HUES64 (cell line): ENCODE data around the gene LLGL2.

ENCODE experiments used
- H3K27ac ChIP-seq: 2 replicates; pipeline ENCODE4 v1.7.0; 2013; ENCODE audit warnings: low read depth, low read length, inconsistent platforms
- H3K27me3 ChIP-seq: 2 replicates; pipeline ENCODE4 v1.6.1; 2013; ENCODE audit warnings: mild to moderate bottlenecking, low read length; ENCODE audit not compliant: insufficient read depth
- H3K36me3 ChIP-seq: 2 replicates; pipeline ENCODE4 v1.6.1; 2013; ENCODE audit warnings: mild to moderate bottlenecking, low read length; ENCODE audit not compliant: insufficient read depth
- H3K4me1 ChIP-seq: 2 replicates; pipeline ENCODE4 v1.6.1; 2013; ENCODE audit warnings: mild to moderate bottlenecking, low read length, moderate library complexity; ENCODE audit not compliant: insufficient read depth
- H3K4me3 ChIP-seq: 2 replicates; pipeline ENCODE4 v1.5.1; 2013; ENCODE audit warnings: mild to moderate bottlenecking, low read length, moderate library complexity
- H3K9ac ChIP-seq: 2 replicates; pipeline ENCODE4 v1.6.1; 2013; ENCODE audit warnings: mild to moderate bottlenecking, low read depth, low read length
- H3K9me3 ChIP-seq: 2 replicates; pipeline ENCODE4 v1.6.1; 2013; ENCODE audit warnings: low read depth, low read length; ENCODE audit not compliant: insufficient read depth
- WGBS: fragments of 150-250, 120-280 bp; methylation state at CpG from one replicate; pipeline ENCODE4 v1.1.7; 2013; ENCODE audit warnings: missing lambda C conversion rate; 5-methylcytosine and 5-hydroxymethylcytosine counted together

Gene LLGL2

DNA sequence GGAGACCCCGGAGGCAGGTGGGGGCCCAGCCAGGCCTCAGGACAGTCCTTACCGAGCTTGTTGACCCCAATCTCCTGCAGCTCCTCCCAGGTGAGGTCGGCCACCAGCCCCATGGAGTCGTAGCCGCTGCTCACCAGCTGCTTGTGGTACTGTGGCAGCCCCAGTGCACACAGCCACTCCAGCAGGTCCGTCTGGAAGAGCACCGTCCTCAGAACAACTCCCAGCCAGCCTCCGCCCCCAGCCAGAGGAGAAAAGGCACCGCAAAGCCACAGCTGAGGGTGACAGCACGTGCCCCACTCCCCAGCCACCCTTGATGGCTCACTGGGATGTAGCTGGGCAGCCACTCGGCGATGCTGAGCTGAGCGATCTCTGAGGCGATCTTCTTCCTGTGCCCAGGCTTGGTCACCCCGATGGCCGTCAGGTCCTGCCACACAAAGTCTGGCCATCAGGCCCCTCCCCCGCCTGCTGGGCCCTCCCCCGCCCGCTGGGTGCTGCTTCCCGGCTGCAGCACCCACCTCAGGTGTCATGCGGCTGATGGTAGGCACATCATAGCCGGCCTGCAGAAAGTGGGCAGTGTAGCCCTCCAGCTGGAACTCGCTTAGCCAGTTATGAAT, 22.1 kb upstream of the LLGL2 start:
- 93% methylated on average over 23 of the region's 23 CpGs for WGBS
- H3K4me3 ChIP-seq, result no peak overlapping the region
- no peak overlapping the region for H3K9ac ChIP-seq
- H3K27me3 ChIP-seq, result no peaks in the 10 kb centered on the region
- peaks cover 51% of the 10 kb centered on the region for H3K36me3 ChIP-seq
- no peaks in the 10 kb centered on the region for H3K9me3 ChIP-seq
- H3K27ac ChIP-seq, result no peak overlapping the region
- no peaks in the 10 kb centered on the region for H3K4me1 ChIP-seq

DNA sequence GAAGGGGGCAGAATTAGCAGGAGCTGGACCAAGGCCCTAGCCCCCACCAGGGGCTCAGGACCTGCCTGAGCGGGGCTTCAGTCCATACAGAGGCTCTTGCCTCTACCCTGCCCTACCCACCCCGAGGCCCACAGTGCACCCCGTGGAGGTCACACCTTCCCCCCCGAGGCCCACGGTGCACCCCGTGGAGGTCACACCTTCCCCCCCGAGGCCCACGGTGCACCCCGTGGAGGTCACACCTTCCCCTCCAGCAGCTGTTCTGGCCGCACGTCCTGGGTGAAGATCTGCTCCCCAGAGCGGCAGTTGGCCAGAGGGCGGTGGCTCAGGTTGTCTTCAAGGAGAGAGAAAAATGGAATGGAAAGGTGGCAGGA, 21.5 kb upstream of the LLGL2 start:
- 94% methylated on average over 13 of the region's 13 CpGs for WGBS
- H3K27me3 ChIP-seq, result no peaks in the 10 kb centered on the region
- H3K36me3 ChIP-seq, result peaks cover 51% of the 10 kb centered on the region
- H3K27ac ChIP-seq, result no peak overlapping the region
- H3K4me3 ChIP-seq, result no peak overlapping the region
- no peaks in the 10 kb centered on the region for H3K9me3 ChIP-seq
- no peaks in the 10 kb centered on the region for H3K4me1 ChIP-seq
- no peak overlapping the region for H3K9ac ChIP-seq

DNA sequence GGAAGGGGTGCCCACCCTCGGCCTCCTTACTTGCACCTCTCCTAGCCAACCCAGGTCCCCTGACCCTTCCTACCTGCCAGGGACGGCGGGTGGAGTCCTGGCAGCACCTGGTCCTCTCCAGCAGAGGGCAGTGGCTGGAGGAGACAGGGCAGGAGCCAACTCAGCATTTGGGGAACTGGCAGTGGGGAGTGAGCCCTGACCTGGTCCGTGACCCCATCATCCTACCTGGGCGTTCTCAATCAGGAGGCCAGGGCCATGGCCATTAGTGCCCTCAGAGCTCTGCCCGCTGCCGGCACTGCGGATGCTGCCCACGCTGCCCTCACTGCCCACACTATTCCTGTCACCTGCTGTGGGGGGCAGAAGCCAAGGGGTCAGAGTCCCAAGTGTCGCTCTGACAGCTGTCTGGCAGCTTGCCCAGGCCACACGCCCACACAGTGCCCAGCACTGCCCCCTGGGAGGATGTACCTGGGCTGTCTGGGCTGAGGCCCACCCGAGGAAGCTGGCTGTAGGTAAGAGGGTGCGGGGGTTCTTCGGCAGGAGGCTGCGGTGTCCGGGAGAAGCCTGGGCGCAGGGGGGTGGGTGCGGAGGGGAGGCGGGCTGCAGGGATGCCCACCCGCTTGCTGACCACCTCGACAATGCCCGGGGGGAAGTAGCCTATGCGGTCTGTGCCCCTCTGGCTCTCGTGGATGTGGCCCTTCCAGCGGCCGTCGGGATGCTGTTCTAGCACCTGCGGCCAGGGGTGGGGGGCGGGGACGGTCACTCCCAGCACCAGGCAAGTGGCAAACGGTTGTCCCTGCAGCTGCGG, 20.9 kb upstream of the LLGL2 start:
- Histone ChIP-seq H3K9ac (no peak overlapping the region), H3K36me3 (peaks cover 50% of the 10 kb centered on the region), H3K4me1 (no peaks in the 10 kb centered on the region), H3K9me3 (no peaks in the 10 kb centered on the region), H3K27me3 (no peaks in the 10 kb centered on the region), H3K27ac (no peak overlapping the region), H3K4me3 (no peak overlapping the region)
- 92% methylated on average over 31 of the region's 32 CpGs for WGBS

DNA sequence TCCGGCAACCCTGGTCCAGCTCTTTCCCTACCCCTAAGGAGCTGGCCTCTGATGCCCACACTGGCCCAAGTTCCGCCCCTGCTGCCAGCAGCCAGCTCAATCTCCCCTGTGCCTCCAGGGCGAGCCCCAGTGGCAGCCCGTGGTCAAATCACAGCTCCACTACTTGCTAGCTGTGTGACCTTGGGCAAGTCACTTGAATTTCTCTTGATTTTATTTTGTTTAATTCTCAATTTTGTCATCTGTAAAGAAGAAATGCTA, 20.4 kb upstream of the LLGL2 start:
- H3K36me3 ChIP-seq, result peaks cover 46% of the 10 kb centered on the region
- H3K9ac ChIP-seq, result no peak overlapping the region
- WGBS, result 92% methylated on average over 4 of the region's 4 CpGs
- no peaks in the 10 kb centered on the region for H3K27me3 ChIP-seq
- no peak overlapping the region for H3K4me3 ChIP-seq
- no peaks in the 10 kb centered on the region for H3K9me3 ChIP-seq
- no peaks in the 10 kb centered on the region for H3K4me1 ChIP-seq
- H3K27ac ChIP-seq, result no peak overlapping the region

DNA sequence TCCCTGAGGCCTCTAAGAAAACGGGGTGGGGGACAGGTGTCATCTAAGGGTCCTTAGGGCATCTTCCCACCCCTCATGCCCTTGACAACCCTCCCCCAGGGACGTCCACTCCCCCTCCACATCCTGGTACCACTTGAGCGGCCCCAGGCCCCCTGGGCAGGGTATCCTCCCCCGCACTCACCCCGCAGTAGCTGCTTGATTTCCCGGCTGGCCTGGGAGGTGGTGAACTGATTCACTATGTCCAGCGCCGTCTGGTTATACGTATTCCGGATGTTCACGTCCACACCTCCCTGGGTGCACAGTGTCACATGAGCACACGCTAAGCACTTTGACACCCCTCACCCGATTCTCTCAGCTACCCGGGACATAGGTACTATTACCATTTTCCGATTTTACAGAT, 19.9 kb upstream of the LLGL2 start:
- Histone ChIP-seq H3K4me1 (no peaks in the 10 kb centered on the region), H3K27ac (no peak overlapping the region), H3K4me3 (no peak overlapping the region), H3K9me3 (no peaks in the 10 kb centered on the region), H3K27me3 (no peaks in the 10 kb centered on the region), H3K9ac (no peak overlapping the region), H3K36me3 (peaks cover 41% of the 10 kb centered on the region)
- 91% methylated on average over 15 of the region's 15 CpGs for WGBS

DNA sequence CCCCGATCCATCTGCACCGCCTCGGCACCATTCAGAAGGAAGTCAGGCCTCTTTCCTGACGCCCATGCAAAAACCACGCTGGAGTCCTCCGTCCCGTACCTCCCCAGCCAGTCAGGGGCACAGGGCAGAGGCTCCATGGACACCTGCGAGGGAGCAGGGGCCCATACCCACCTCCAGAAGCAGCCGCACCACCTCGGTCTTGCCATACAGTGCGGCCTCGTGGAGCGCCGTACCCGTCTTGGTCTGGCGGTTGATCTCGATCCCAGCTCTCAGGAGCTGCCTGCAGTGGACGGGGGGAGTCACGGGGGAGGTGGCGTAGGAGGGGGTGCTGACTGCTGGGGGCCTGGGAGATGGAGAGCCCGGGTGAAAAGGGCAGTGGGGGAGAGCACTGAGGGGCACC, 19.4 kb upstream of the LLGL2 start:
- peaks cover 36% of the 10 kb centered on the region for H3K36me3 ChIP-seq
- no peak overlapping the region for H3K9ac ChIP-seq
- WGBS, result 95% methylated on average over 21 of the region's 21 CpGs
- H3K4me1 ChIP-seq, result no peaks in the 10 kb centered on the region
- H3K9me3 ChIP-seq, result no peaks in the 10 kb centered on the region
- H3K27ac ChIP-seq, result no peak overlapping the region
- no peak overlapping the region for H3K4me3 ChIP-seq
- no peaks in the 10 kb centered on the region for H3K27me3 ChIP-seq

DNA sequence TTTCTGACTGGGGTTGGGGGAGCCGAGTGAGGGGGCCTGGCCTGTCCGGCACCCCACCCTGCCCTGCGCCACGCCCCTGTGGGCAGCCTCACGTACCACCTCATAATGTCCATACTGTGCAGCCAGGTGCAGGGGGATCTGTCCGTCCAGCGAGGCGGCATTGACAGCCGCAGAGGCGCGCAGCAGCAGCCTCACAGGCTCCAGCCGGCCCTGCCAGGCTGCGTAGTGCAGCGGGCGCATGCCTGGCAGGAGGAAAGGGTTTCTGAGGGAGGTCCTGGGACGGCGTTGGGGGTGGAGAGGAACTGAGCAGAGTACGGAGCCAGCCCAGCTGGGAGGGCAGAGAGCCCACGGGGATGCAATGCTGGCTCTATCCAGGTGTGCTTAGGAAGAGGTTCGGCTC, 18.6 kb upstream of the LLGL2 start:
- H3K27me3 ChIP-seq, result no peaks in the 10 kb centered on the region
- no peak overlapping the region for H3K27ac ChIP-seq
- no peaks in the 10 kb centered on the region for H3K4me1 ChIP-seq
- WGBS, result 97% methylated on average over 20 of the region's 20 CpGs
- no peak overlapping the region for H3K4me3 ChIP-seq
- H3K36me3 ChIP-seq, result peaks cover 40% of the 10 kb centered on the region
- no peaks in the 10 kb centered on the region for H3K9me3 ChIP-seq
- H3K9ac ChIP-seq, result no peak overlapping the region

DNA sequence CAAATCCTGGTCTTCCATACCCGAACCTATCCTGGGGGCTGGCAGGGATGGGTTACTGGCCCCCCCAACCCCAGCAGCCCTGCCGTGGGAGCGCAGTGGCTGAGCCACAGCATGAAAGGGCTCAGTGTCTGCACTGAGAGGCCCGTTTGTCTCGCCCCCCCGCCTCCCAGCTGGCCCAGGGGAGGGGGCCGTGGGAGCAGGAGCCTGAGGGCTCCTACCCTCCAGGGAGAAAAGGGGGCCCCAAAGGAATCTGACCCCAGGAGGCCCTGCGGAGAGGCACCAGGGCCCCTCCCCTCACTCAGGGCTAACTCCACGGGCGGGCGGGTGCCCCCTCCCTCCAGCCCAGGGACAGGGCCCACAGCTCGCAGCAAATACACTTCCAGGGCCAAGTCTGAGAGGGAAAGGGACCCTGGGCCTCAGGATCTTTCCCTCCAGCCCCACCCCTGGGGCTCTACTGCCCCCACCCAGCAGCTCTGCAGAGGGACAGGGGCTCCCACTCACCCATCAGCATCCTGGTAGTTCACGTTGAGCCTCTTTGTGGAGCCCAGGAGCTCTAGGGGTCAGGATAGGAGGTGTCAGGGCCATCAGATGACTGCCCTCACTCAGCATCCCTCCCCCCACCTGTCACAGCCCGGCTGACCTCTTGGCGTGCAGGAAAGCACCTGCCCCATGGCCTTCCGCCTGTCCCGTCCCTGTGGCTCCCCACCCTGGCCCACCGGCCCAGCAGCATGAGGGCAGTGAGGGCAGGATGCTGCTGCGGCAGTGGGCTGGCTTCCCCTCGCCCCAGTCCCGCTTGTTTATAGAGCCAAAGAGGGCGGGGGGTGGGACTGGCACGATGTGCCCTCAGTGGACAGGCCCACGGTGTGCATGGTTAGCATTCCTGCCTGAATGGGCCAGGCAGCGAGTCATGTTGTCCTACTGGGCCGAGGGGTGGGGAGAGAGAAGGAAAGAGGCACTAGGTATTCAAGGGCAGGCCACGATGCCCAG, 17.5 kb upstream of the LLGL2 start:
- H3K27me3 ChIP-seq, result no peaks in the 10 kb centered on the region
- no peak overlapping the region for H3K4me3 ChIP-seq
- no peaks in the 10 kb centered on the region for H3K4me1 ChIP-seq
- no peak overlapping the region for H3K9ac ChIP-seq
- no peak overlapping the region for H3K27ac ChIP-seq
- 84% methylated on average over 27 of the region's 27 CpGs for WGBS
- H3K9me3 ChIP-seq, result no peaks in the 10 kb centered on the region
- H3K36me3 ChIP-seq, result peaks cover 40% of the 10 kb centered on the region

DNA sequence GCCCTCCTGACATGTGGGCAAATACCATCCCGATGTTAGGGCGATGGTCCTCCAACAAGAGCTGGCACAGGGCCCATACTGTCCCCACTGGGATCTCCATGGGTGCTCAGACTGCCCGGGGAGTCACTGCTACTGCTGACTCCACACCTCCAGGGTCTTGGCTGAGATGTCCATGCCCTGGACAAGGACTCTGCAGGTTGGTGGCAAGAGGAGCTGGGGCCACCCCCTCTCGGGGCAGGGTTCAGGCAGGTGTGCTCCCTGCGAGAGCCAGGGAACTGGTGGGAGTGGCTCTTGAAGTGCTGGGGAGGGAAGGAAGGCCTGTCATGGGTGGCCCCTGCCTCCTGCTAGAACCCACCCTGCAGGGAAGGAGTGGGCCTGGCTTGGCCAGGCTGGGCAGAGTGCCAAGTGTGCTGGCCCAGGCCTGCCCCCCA, 16.6 kb upstream of the LLGL2 start:
- Histone ChIP-seq H3K27ac (no peak overlapping the region), H3K9ac (no peak overlapping the region), H3K36me3 (peaks cover 40% of the 10 kb centered on the region), H3K27me3 (no peaks in the 10 kb centered on the region), H3K9me3 (no peaks in the 10 kb centered on the region), H3K4me3 (no peak overlapping the region), H3K4me1 (0 out of 2 replicates have a peak, but pooled peaks cover under 1% of the 10 kb centered on the region)
- WGBS, result 90% methylated on average over 5 of the region's 5 CpGs

DNA sequence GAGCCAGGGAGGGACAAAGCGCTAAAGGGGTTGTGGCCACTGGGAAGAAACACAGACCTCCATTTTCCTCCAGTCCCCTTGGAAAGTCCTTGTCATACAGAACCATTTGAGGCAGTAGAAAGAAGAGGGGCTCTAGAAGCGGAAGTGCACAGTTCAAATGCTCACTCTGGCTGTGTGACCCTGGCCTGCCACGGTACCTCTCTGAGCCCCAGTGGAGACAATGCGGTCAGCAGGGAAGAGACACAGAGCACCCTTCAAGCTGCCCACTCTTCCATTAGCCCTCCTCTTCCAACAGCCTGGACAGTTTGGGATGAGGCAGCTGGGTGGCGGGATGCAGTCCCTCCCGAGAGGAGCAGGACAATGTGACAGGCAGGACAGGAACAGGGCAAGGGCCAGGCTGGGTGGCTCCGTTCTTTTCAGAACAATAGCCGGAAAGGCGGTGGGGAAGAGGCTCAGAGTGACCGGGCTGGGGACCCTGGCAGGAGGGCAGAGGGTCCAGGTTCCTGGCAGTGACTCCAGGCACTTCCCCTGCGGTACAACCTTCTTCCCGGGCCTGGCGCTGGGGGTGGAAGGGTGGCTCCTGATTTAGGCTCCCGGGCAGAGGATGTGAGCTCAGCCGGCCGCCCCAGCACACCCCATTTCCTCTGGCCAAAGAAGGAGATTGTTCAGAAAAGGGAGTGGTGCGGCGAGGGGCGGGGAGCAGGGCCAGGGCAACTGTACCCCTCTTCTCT, 15.8 kb upstream of the LLGL2 start:
- WGBS, result 92% methylated on average over 16 of the region's 19 CpGs
- H3K36me3 ChIP-seq, result peaks cover 40% of the 10 kb centered on the region
- H3K4me1 ChIP-seq, result 0 out of 2 replicates have a peak, but pooled peaks cover 6% of the 10 kb centered on the region

DNA sequence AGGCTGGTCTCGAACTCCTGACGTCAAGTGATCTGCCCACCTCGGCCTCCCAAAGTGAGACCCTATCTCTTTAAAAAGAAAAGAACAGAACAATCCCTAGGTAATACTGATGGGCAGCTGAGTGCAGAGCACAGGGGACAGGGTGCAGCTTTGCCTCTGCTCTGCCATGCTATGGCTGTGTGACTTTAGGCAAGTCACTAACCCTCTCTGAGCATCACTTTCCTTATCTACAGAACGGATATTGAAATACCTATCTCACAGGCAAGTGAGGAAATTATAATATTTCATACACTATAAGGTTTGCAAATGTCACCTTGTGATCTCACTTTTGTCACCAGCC, 14.3 kb upstream of the LLGL2 start:
- Histone ChIP-seq H3K9me3 (no peaks in the 10 kb centered on the region), H3K27ac (no peak overlapping the region), H3K4me1 (0 out of 2 replicates have a peak, but pooled peaks cover 6% of the 10 kb centered on the region), H3K36me3 (peaks cover 28% of the 10 kb centered on the region), H3K27me3 (no peaks in the 10 kb centered on the region), H3K4me3 (no peak overlapping the region), H3K9ac (no peak overlapping the region)
- 89% methylated on average over 4 of the region's 4 CpGs for WGBS

More for the DNA sequence above, 15.8 kb upstream of the LLGL2 start:
- Histone ChIP-seq H3K27me3 (no peaks in the 10 kb centered on the region), H3K4me3 (no peak overlapping the region), H3K9ac (no peak overlapping the region), H3K9me3 (no peaks in the 10 kb centered on the region), H3K27ac (no peak overlapping the region)
